LoVo (cell line): ENCODE results near the gene POU2AF1.

Experiments used
- DNase-seq: peaks from one replicate; pipeline ENCODE4 v3.0.0-alpha.2; 2016; ENCODE audit warnings: low spot score

The POU2AF1 gene

DNA sequence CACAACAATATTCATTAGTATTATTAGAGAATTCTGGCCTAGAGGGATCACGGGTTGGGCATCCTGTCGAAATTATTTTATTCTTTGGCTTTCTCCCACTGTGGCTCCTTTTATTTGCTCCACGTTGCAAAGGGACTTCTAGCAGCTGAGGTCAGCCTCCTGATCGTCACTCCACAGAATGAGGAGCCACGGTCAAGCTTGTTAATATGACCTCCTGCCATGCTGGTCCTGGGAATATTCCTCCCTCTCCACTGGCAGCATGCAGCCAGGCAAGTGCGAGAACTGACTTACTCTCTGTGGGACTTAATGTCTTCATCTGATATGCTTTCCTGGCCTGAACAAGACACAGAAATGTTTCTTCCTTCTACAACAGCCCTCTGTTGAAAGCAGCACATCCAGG, 59.8 kb downstream of the POU2AF1 start:
- DNase-seq = no peak

- no peak for DNase-seq
Measured at GRCh38 chr11:111312076-111312475, 67.0 kb downstream of the POU2AF1 start.

DNA sequence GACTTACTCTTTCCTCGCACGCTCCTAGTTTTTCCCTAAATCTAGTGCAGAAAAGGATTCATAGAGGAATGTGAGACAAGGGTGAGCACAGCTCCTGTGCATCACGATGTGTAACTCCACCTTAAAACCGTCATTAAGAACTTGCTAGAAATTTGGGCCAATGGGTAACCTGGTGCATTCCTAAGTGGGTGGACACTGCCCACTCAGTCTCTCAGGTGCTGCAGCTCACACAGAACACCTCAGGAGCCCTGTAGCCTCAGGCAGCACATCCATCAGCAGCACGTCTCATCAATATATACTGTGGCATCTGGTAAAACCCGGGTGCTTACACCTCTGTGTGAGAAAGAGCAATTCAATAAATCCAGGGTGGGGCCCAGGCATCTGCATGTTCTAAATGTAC, 68.4 kb downstream of the POU2AF1 start:
- no peak for DNase-seq

- DNase-seq = peak; percentile 42
Measured at GRCh38 chr11:111310088-111310487, 69.0 kb downstream of the POU2AF1 start.

GRCh38 chr11:111309215-111309915, 69.7 kb downstream of the POU2AF1 start:
- no peak for DNase-seq

DNA sequence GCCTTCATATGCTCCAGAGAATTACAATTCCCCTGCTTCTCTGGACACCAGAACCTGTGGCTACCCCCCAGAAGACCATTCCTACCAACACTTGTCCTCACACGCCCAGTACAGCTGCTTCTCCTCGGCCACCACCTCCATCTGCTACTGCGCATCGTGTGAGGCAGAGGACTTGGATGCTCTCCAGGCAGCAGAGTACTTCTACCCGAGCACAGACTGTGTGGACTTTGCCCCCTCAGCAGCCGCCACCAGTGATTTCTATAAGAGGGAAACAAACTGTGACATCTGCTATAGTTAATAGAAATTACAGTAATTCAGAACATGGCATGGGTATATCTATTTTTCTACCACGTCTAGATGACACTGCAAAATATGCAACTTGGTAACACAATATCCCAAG, 70.9 kb downstream of the POU2AF1 start:
- DNase-seq = peak; percentile 79

GRCh38 chr11:111307472-111308108, 71.5 kb downstream of the POU2AF1 start:
- no peak for DNase-seq

DNA sequence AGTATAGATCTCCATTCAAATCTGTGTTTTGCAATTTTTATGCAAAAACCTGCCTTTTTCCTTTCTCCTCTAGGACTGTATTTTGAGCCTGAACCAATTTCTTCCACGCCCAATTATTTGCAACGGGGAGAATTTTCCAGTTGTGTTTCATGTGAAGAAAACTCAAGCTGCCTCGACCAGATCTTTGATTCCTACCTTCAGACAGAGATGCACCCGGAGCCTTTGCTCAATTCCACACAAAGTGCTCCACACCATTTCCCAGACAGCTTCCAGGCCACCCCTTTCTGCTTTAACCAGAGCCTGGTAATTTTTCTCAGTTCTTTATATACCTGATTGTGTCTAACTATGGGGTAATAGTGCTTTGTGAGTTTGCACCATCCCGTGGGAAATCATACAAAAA, 72.8 kb downstream of the POU2AF1 start:
- DNase-seq = no peak

DNA sequence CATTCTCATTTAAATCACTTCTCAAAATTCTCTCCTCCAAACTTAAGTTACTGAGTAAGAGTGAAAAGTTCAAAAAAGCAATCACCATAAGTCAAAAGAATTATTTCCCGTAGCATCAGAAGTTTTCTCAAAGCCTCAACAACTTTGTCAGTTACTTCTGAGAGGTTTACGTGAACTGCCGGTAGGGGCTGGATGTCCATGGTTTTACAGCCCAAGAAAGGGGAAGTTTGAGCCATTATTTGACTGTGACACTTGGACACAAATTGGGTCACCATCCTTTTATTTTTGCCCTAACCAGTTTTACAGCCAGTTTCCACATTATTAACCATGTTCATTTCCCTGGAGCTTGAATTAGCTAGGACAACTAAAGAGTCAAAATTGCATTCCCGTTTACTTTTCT, 73.2 kb downstream of the POU2AF1 start:
- DNase-seq = no peak

GRCh38 chr11:111305162-111305802, 73.8 kb downstream of the POU2AF1 start:
- DNase-seq = no peak

- peak; percentile 39 for DNase-seq
Measured at GRCh38 chr11:111303461-111303860, 75.6 kb downstream of the POU2AF1 start.

GRCh38 chr11:111302298-111302697, 76.8 kb downstream of the POU2AF1 start:
- DNase-seq = no peak
